Colonic mucosa (tissue), 4 donors: ENCODE measurements around the gene BEAN1. TPM values are rescaled to one million over a fixed set of nuclear protein-coding genes. Genes with fewer than 3 reads are reported as not detected.

Source experiments
- DNase-seq: peaks from one replicate; pipeline ENCODE4 v3.0.0-alpha.2; 2020
- H3K27ac ChIP-seq: fragments of 200-600 bp; one replicate; pipeline ENCODE4 v1.8.0; 2021
- H3K27me3 ChIP-seq: fragments of 200-600 bp; one replicate; pipeline ENCODE4 v1.8.0; 2021
- H3K36me3 ChIP-seq: fragments of 200-600 bp; one replicate; pipeline ENCODE4 v1.8.0; 2021
- H3K4me1 ChIP-seq: fragments of 200-600 bp; one replicate; pipeline ENCODE4 v1.8.0; 2021; ENCODE audit warnings: mild to moderate bottlenecking
- H3K4me3 ChIP-seq: fragments of 200-600 bp; one replicate; pipeline ENCODE4 v1.8.0; 2021
- H3K9ac ChIP-seq, 2 donors: one replicate each; pipeline ENCODE4 v1.7.0; 2013; ENCODE audit warnings: control low read depth in 2 of 2, low read depth in 2 of 2, low read length in 2 of 2
- H3K9me3 ChIP-seq: fragments of 200-600 bp; one replicate; pipeline ENCODE4 v1.8.0; 2021
- CTCF ChIP-seq: fragments of 200-600 bp; IDR thresholded peaks from one replicate; pipeline ENCODE4 v1.8.0; 2022; ENCODE audit warnings: antibody characterized with exemption, mild to moderate bottlenecking
- intact Hi-C: fragments of 100-400 bp; cut with DNase I; formaldehyde crosslinking; loops from one replicate; pipeline ENCODE4 v1.14.1; 2022
- total RNA-seq, 2 donors: library from RNA; stranded (reverse); fragmentation: NEBNext Ultra II Directional in 1 of 2; extraction: Animal tissue kit (Norgen Biotek cat#: 25700) in 1 of 2; gene quantifications; one replicate each; pipeline ENCODE4 v1.2.1, GENCODE V29; 2021
- donor health status: healthy.
- donor health status: DM: no; HTN: no; CAD: no.
- donor health status: DM: no; HTN: no; CAD: no.

BEAN1 gene
- total RNA-seq, 2 donors from 2014 or later, result 0.32 TPM; not detected in 1

- no peak for DNase-seq
- no peak overlapping the region for H3K9ac ChIP-seq
- TF ChIP-seq CTCF, result no peak
- H3K27me3 ChIP-seq, result no peaks in the 10 kb centered on the region
- no peaks in the 10 kb centered on the region for H3K9me3 ChIP-seq
- no peaks in the 10 kb centered on the region for H3K36me3 ChIP-seq
- H3K4me1 ChIP-seq, result no peaks in the 10 kb centered on the region
- intact Hi-C loops, result no loop called here
- H3K27ac ChIP-seq, result no peak overlapping the region
- no peak overlapping the region for H3K4me3 ChIP-seq
Observed at GRCh38 chr16:66479661-66480264, 52.7 kb downstream of the BEAN1 start.

- Histone ChIP-seq H3K9me3 (no peaks in the 10 kb centered on the region), H3K27ac (no peak overlapping the region), H3K4me1 (no peaks in the 10 kb centered on the region), H3K9ac (no peak overlapping the region), H3K4me3 (no peak overlapping the region), H3K36me3 (no peaks in the 10 kb centered on the region), H3K27me3 (no peaks in the 10 kb centered on the region)
- TF ChIP-seq CTCF, result no peak
- intact Hi-C loops, result no loop called here
- no peak for DNase-seq
Observed at GRCh38 chr16:66480265-66481080, 53.4 kb downstream of the BEAN1 start.

GRCh38 chr16:66481081-66481942, 54.2 kb downstream of the BEAN1 start:
- intact Hi-C loops, result no loop called here

GRCh38 chr16:66481943-66482390, 54.9 kb downstream of the BEAN1 start:
- H3K36me3 ChIP-seq, result no peaks in the 10 kb centered on the region
- H3K27ac ChIP-seq, result no peak overlapping the region
- DNase-seq, result no peak
- intact Hi-C loops, result no loop called here
- no peaks in the 10 kb centered on the region for H3K4me1 ChIP-seq
- no peak overlapping the region for H3K4me3 ChIP-seq
- H3K9ac ChIP-seq, result no peak overlapping the region
- H3K27me3 ChIP-seq, result no peaks in the 10 kb centered on the region
- no peak for TF ChIP-seq CTCF
- no peaks in the 10 kb centered on the region for H3K9me3 ChIP-seq

More at GRCh38 chr16:66481081-66481942, 54.2 kb downstream of the BEAN1 start:
- no peak overlapping the region for H3K4me3 ChIP-seq
- H3K4me1 ChIP-seq, result no peaks in the 10 kb centered on the region
- no peak for TF ChIP-seq CTCF
- H3K27me3 ChIP-seq, result no peaks in the 10 kb centered on the region
- H3K9ac ChIP-seq, result no peak overlapping the region
- no peaks in the 10 kb centered on the region for H3K9me3 ChIP-seq
- H3K36me3 ChIP-seq, result no peaks in the 10 kb centered on the region
- H3K27ac ChIP-seq, result no peak overlapping the region
- no peak for DNase-seq
